Measurements from ENCODE around the gene TDP1.

The TDP1 gene

DNA sequence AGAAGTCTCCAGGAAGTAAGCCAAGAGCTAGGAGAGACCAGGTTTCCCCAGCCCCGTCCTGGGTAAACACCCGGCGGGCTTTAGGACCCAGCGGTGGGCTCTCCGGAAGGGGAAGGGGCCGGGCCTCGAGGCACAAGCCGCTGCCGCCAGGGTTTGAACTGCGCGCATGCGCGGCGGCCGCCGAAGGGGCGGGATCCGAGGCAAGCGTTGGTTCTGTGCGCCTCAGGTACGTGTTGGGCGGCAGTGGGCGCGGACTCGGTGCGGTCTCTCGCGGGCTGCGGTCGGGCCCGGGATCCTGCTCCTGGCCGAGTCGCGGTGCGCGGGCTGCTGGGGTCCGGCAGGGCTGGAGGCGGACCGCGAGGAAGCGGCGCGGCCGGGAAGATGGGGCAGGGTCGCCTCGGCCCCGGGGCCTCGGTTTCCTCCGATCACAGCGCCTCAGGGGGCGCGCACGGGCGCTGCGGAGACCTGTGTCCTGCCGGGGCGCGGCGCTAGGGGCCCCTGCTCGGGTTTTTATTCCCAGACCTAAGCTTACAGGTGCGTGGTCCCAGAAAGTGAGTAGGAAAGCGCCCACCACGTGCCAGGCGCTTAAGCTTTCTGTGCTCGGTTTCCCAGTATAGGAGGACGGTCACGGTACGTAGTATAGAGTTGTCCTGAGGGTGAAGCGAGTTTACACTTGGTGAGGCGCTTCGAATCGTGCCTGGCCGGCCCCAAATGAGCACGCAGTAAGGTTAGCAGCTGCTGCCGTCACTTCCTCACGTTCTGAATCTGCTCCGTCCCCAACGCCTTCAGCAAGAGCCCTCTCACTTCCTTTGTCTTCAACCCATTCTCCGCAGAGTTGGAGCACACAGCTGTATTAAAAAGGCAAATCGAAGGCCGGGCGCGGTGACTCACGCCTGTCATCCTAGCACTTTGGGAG lies at the start of gene TDP1:
TDP1 (plus strand) TSS at position 183 of the 916 bp plus-strand sequence. CDS start 7,188 bp downstream, outside the sequence.
- DNase-seq, result peak; percentile 96

DNA sequence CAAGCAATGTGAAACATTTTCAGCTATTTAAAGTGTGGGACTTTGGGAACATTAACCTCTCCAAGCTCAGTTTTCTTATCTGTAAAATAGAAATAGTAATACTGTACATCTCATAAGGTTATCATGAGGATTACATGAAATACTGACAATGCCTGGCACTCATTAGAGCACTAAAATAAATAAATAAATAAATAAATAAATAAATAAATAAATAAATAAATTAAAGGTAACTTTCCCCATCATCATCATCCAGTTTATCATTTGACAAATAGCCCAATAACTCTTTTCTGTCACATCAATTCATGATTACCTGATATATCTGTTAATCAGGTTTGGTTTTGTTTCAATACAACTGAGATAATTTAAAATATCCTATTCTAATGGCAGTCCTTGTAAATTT lies 49.7 kb upstream of the TDP1 start:
- DNase-seq, result no peak

DNA sequence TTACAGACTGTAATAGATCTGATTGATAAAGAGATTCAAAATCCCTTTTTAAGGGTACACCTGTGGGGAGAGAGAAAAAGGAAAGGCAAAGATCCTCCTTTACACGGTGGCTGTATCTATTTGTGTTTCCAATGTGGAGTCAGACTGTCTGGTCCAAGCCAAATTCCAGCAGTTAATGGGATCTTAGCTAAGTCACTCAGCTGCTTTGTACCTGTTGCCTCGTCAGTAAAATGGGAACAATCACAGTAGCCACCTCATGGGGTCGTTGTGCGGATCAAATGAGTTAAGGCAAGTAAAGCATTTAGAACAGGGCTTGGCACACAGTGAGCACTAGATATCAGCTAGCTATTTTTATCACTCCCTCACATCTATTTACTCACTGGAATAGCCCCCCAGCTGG lies 48.1 kb upstream of the TDP1 start:
- no peak for DNase-seq

DNA sequence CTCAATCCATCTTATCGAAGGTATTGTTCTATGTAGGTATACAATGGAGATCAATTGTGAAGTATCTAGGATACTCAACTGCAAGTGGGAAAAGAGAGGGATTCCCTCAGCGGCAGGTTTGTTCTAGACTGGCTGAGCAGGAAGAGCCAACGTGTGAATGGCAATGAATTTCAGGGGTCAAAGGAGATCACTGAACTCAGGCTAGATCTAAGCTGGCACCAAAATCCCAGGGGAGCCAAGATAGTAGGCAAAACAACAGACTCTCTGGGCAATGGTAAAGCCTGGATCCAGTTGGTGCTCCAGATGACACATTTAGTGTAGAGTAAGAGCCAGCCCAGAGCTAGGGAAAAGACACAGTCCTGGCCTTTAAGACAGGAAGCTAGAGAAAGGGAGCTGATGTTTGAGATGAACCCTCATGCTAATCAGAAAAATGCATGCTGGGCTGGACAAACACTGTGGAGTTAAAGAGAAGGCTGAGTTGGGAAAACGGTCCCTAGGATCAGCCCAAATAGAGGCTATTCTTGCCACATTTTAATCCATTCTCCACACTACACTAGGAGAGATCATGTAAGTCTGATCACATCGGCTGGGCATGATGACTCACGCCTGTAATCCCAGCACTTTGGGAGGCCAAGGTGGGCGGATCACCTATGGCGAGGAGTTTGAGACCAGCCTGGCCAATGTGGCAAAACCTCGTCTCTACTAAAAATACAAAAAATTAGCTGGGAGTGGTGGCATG lies 46.8 kb upstream of the TDP1 start:
- DNase-seq, result no peak

DNA sequence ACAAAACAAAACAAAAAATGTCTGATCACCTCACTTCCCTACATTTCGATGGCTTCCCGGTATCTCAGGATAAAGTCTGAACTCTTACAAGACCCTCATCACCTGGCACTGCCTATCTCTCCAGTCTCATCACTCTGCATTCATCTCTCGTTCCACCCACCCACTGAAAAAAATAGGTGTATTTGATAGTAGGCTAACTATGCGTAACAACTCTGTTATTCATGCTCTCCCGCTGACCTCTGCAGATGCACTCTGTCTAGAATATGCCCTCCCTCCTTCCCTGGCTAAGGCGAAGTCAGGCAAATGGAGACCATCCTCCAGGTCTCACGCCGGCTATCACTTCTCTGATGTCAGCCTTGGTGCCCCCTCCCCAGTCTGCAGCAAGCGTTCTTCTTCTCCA lies 46.1 kb upstream of the TDP1 start:
- DNase-seq, result no peak

DNA sequence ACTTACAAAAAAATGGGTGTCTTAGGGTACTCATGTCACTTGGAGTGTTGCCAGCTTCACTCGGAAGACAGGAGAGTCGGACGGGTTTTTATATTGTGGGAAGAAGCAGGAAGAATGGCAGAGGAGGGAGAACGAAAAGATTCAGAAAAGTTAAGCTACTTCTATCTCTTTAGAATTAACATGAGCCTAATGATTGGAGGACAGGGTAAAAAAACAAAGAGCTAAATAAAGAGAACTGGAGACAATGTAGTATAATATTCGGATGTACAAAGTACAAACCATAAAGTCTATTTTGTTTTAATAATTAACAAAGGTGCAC lies 45.1 kb upstream of the TDP1 start:
- no peak for DNase-seq

DNA sequence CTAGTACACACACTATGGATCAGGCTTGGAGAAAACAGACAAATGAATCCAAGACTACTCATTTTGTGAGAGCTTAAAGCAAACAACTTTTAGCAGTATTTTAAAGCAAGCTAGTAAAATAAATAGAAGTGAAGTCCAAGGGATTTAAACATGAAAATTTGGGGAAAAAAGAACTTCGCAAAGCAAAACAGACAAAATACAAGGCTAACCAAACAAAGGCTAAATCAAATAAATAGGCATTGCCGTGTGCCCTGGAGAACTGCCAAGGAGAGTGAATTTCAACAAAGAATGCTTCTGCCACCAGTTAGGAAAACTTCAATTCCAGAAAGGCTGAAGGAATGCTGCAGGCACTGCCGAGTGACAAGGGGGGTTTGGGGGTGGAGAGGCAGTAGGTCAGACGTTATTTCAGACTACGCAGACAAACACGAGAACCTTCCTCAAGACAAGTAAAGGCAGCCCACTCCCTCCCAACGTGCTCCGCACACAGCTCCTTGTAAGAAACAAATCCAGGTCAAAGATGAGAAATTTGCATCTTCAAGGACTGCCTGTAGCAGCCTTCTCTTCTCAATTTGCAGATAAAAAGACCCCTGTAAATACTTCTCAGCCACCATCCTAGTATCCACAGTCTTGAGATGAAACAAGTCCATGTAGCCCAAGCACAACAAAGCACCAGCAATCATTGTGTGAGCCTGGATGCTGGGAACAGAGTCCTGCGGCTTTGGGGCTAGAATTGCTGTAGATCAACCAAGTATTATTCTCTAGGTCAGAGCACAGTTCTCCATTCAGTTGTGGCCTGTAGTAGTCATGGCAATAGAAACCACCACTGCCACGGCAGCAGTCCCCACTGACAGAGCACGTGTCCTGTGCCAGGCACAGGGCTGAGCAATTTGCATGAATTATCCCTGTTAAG lies 44.5 kb upstream of the TDP1 start:
- DNase-seq, result no peak

DNA sequence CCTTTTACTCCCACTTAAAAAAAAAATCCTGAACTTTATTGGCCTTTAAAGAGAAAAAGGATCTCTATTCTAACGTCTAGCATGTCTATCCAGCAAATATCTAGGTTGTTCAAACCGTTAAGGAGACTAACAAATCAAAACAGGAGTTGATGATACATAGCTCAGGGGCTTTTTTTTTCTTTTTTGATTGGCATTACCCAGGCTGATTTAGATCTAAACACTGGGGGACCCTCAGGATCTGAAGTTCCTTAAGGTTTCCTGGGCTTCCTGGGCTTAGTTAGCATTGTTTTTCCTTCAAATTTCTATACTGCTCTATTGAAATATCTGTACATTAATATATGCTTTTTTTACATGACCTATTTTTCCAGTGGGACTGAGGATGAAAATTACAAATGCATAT lies 43.5 kb upstream of the TDP1 start:
- DNase-seq, result no peak

DNA sequence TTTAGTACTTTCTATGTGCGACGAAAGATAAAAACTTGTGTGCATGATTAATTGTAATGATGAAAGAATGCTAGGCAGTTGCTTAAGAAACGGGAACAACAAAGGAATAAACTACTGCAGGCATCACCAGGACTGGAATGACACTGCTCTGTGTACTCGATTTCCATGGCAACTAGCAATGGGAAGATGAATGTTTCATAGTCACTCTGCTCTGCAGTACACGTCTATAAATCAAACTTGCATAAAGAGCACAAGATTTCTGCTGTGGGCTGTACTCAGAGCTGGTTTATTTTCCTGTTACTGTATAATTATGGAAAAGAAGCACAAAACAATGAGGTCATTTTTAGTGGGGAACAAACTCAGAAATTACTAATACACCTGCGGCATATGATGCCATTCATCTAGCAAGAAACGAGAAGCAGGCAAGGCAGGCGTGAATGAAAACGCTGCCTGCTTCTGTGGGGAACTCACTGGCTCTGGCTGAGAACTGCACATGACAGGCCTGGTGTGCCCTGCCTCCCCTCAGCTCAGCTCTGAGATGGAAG lies 43.0 kb upstream of the TDP1 start:
- DNase-seq, result no peak

DNA sequence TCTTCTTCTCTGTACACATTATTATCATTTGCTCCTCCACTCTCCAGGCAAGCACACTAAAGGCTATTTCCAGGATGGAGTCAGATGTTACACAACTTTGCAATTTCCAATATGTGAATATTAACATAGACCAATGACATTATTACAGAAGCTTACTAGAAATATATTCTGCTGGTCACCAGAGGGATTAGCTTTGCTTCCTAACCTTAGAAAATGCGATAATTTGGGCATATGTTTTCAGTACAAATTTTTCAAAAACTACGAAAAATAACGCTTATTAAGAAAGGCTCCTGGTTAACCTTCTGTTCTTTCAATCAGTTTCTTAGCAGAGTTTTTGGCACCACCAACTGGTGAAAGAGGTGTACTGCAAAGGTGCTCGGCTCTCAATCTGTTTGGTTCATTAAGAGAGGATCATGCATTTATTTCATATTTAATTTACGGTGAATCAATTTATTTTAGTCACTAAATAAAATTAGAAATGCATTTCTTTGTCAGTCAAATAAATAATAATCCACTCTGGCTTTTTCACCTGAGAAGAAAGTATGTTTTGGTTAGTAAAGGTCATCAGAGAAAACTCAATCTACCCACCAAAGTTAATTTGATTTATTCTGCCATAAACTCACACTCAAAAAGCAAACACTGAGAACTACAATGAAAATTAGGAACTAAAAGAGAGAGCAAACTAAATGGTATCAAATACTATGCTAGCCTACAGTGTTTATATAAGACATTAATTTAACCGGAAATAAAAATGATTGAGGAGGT lies 40.4 kb upstream of the TDP1 start:
- peak; percentile 24 for DNase-seq

DNA sequence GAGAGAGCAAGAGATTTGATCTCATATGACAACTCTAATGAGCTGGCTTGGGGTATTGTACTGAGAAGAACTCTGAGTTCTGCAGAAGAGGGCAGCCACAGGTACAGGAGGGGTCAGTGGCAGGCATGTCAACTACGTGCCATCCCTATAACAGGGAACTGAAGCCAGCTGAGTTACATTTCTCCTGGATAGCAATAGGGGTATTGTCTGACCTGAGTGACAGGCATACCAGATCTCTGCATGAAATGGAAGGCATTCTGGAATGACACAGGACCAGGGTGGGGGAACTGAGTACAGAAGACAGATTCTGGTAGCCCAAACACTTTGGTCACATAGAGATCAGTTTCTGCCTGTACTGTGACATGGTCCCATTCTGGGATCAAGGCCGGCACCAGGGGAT lies 37.0 kb upstream of the TDP1 start:
- no peak for DNase-seq

DNA sequence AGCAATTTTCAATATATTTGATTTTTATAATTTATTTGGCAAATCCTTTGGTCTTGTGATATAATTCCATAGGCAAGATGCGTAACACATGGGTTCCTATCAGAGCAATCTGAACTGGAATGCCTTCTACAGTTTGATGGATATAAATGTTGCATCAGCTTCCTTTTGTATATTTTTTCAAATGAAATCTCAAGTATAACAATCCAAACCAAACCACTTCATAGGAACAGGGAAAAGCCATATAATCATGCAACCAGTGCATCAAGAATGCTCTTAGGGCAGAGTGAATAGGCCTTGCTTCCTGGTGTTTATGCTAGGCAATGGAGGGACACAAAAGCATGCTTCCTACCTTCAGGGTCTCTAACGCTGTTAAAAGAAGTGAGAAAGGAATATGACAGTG lies 35.7 kb upstream of the TDP1 start:
- DNase-seq, result no peak

DNA sequence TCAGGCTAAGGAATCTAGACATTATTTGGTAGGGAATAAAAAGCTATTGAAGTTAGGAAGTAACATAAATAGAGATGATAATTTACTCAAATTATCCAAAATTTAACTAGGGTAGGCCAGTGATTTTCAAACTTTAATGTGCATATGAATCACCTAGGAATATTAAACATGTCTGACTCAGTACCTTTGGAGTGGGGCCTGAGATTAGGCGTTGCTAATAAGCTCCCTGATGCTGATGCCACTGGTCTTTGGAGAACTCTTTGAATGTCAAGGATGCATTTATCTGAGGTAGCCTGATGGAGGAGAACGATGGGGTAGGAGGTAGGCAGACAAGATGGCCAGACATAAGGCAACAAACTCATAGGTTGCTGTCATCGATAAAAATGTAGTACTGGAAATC lies 34.4 kb upstream of the TDP1 start:
- DNase-seq, result no peak

DNA sequence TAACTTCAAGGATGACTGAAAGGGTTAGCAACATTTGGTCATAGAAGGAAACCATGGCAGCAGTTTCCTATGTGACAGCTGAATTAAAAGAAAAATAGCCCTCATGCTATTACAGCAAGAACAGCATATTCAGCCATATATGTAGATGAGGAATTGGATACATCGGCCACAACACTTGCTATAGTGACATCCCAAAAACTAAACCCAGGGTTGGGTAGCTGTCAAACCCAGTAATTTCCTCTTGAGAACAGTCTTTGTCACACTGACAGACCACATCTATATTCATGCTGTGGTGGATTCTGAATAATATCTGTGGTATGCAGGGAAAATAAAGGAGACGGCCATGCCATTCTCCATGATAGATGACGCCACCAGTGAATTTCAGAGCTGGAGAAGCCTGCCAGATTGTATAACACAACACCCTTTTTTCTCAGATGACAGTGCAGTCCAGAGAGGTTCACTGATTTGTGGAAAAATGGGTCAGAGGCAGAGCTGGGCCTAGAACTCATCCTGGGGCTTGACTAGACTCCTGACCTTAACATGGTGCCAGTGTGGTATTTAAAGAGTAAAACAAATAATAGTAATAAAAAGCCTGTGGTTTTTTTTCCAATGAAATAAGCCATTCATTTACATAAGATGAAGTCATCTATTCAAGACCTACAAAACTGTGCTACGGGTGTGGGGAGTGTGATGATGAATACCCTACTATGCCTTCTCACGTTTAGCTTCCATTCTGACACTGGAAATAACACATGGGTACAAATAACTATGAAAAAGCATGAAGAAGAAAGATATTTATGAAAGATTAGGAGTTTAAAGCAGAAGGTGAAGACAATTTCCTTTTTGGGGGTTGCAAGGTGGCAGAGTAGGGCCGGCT lies 33.5 kb upstream of the TDP1 start:
- DNase-seq, result no peak

DNA sequence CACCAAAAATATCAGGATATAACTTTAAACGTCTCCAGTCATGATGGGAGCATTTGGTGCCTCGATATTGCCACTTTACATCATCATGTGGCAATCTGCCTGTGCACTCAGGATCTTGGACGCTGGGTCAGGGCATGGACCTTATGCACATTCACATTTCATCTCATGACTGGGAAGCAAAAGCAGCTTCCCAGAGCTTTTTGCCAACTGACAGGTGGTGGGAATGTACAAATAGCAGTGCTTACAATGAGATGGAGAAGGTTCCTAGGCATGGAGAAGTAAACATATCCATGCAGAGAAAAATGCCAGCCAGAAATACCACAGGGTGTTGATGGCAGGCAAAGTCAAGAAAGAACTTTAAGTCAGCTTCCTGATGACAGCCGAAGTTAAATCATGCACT lies 31.5 kb upstream of the TDP1 start:
- no peak for DNase-seq

DNA sequence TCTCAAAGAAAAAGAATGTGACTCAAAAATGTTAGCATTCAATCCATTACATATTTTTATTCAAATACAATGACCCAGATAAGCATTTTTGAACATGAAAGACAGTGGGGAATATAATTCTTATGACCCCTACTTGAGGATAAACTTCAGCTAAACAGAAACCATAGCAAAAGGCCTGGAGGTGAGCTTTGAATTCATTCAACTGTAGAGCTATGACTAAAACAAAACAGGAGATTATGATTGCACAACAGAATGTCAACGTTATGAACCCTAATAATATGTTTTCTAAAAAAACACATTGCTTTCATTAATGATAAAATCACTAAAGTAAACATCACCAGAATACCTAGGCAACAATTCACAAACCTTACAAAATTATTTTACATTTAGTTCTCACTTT lies 29.0 kb upstream of the TDP1 start:
- DNase-seq, result no peak

DNA sequence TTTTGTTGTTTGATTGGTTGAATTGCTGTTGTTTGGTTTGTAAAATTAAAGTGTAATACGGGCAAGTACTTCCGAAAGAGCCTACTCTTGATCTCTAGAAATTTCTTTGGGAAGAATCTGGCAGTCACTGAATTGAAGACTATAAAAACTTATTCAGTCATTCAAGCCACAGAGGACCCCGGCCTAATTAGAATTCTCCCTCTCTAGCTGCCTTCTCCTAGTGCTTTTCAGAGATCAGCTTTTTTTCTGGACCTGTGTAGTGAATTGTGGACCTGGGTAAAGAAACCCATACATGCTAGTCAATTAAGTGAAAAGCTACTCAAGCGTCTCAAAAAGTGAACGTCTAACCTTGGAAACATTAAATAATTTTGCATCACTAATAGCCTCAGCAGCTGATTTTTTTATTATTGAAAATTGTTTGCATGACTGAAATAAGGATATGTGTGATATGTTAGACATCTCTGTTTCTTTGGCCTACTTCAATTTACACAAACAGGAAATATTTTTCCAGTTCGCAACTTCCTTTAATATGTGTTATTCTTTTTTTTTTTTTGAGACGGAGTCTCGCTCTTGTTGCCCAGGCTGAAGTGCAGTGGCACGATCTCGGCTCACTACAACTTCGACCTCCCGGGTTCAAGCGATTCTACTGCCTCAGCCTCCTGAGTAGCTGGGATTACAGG lies 28.4 kb upstream of the TDP1 start:
- DNase-seq, result no peak

DNA sequence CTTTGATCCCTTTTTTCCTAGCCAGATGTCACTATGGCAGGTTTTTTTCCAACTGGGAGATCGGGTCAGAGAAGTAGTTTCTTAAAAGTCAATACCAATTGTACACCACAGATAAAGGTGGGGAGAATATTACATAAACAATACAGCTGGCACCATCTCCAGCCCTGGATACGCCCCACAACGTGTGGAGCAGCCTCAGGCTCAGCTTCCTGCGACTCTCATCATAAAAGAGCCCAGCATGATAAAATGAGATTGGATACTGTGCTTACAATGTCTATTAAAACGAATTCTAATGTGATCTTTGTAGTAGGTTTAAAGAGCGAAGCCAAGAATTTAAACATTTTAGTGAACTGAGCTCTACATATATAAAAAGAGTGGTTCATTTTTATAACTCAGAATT lies 22.7 kb upstream of the TDP1 start:
- DNase-seq, result no peak

DNA sequence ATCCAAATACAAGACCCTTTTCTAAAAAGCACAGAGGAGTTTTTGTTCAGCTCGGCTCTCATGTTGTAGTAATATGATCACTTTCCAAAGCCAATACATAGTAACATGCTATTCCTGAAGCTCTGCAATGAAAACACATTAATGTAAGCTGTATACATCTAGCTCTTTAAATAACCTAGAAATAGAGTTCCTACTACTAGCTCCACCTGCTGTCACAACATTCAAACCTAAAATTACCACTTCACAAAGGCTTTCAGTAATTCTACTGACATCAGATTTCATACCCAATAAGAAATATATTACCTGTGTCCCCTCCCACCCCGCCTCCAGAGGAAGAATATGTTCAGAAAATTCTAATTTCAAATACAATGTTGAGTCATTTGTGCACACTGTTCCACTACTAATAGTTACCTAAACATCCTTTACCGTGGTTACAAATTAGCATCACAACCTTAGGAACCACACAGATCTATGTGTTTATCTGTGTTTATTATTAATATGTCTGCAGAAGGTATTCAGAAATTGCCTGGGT lies 19.0 kb upstream of the TDP1 start:
- no peak for DNase-seq

DNA sequence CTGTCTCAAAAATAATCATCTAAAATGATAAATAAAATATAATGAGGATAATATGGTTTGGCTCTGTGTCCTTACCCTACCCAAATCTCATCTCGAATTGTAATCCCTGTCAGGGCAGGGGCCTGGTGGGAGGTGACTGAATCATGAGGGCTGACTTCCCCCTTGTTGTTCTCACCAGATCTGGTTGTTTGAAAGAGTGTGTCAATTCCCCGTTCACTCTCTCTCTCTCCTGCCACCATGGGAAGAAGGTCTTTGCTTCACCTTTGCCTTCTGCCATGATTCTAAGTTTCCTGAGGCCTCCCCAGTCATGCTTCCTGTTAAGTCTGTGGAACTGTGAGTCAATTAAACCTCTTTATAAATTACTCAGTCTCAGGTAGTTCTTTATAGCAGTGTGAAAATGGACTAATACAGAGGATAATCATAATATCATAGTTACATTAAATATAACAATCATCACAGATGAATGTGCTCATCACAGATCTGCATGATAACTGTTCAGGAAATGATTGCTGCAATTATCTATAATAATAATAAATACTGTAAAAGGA lies 13.8 kb upstream of the TDP1 start:
- DNase-seq, result no peak

All from activated effector memory CD4-positive, alpha-beta T cell treated with Interleukin-2 at 50 U/mL for 16 hours (primary cell).